OCI-LY7 (cell line): Measurements from ENCODE around the gene MIDN.

Experiments
- EZH2phosphoT487 ChIP-seq: fragments of 200-600 bp; sonication (generic); IDR thresholded peaks from 2 replicates; pipeline ENCODE4 v1.6.1; 2018; ENCODE audit warnings: low read depth, borderline replicate concordance, mild to moderate bottlenecking, mixed run types, antibody characterized with exemption, low read length, moderate library complexity, mixed read lengths
- TF ChIP-seq, protein P1 (sequence below): fragments of 200-600 bp; sonication (generic); conservative IDR thresholded peaks from 2 replicates; pipeline ENCODE4 v1.5.1; 2014; ENCODE audit warnings: mild to moderate bottlenecking, antibody characterized with exemption, low read length, moderate library complexity, mixed read lengths

DNA sequence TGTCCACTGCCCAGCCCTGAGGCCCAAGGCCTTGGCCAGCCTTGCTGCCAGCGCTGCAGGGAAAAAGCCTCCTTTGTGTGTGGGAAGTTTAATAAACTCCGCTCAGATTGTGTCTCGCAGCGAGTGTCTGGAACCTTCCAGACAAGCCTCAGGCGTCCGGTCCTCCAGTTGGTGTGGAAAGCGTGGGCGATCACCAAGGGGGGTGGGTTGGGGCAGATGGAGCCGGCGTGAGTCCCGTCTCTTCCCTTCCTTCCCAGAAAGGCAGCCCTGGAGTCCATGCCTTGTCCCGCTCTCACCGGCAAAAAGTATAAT, 38.2 kb upstream of the MIDN start:
- TF ChIP-seq, protein P1, sequence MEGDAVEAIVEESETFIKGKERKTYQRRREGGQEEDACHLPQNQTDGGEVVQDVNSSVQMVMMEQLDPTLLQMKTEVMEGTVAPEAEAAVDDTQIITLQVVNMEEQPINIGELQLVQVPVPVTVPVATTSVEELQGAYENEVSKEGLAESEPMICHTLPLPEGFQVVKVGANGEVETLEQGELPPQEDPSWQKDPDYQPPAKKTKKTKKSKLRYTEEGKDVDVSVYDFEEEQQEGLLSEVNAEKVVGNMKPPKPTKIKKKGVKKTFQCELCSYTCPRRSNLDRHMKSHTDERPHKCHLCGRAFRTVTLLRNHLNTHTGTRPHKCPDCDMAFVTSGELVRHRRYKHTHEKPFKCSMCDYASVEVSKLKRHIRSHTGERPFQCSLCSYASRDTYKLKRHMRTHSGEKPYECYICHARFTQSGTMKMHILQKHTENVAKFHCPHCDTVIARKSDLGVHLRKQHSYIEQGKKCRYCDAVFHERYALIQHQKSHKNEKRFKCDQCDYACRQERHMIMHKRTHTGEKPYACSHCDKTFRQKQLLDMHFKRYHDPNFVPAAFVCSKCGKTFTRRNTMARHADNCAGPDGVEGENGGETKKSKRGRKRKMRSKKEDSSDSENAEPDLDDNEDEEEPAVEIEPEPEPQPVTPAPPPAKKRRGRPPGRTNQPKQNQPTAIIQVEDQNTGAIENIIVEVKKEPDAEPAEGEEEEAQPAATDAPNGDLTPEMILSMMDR, result no peak
- TF ChIP-seq EZH2phosphoT487, result no peak
